ENCODE data around the gene CPE.

GRCh38 chr4:165449333-165449732 is 70.5 kb downstream of the CPE start:
- TF ChIP-seq CTCF (IDR thresholded peaks at IDR 0.05): no peak
- TF ChIP-seq POLR2AphosphoS5 (IDR thresholded peaks at IDR 0.05): no peak

Measured in prostate gland (tissue), 2 donors.